Activated CD8-positive, alpha-beta T cell treated with anti-CD3 and anti-CD28 coated beads for 36 hours (primary cell): ENCODE results near the gene NFATC2IP. TPM values are rescaled to one million over a fixed set of nuclear protein-coding genes. Genes with fewer than 3 reads are reported as not detected.

ENCODE experiments used
- ATAC-seq: fragments of 200-7000 bp; cut with Tn5 transposase; one replicate; pipeline ENCODE4 v1.10.0; 2021; ENCODE audit warnings: mild to moderate bottlenecking, moderate library complexity
- CTCF ChIA-PET: fragments of 350-600 bp; sonication (Branson Sonifier 250); formaldehyde crosslinking; loops from one replicate; lab custom pipeline; 2021; ENCODE audit warnings: antibody characterized with exemption; lab: Charles Lee
- POLR2A ChIA-PET: fragments of 350-600 bp; sonication (Branson Sonifier 250); formaldehyde crosslinking; loops from one replicate; lab custom pipeline; 2021; ENCODE audit warnings: antibody characterized with exemption; lab: Charles Lee
- DNase-seq: peaks from one replicate; pipeline ENCODE4 v3.0.0-alpha.2; 2020
- H3K27ac Mint-ChIP-seq: one replicate; pipeline ENCODE4 v1.8.0; 2021; ENCODE audit warnings: mild to moderate bottlenecking, mixed read lengths
- H3K27me3 Mint-ChIP-seq: one replicate; pipeline ENCODE4 v1.8.0; 2021; ENCODE audit warnings: mixed read lengths
- H3K36me3 Mint-ChIP-seq: one replicate; pipeline ENCODE4 v1.8.0; 2021; ENCODE audit warnings: low read depth, mixed read lengths
- H3K4me1 Mint-ChIP-seq: one replicate; pipeline ENCODE4 v1.8.0; 2021; ENCODE audit warnings: low read depth, mixed read lengths
- H3K4me3 Mint-ChIP-seq: one replicate; pipeline ENCODE4 v1.8.0; 2021; ENCODE audit warnings: mild to moderate bottlenecking, moderate library complexity, mixed read lengths
- H3K9me3 Mint-ChIP-seq: one replicate; pipeline ENCODE4 v1.8.0; 2021; ENCODE audit warnings: mixed read lengths
- CTCF ChIP-seq: fragments of 200-600 bp; IDR thresholded peaks from one replicate; pipeline ENCODE4 v1.8.0; 2022; ENCODE audit warnings: antibody characterized with exemption, mild to moderate bottlenecking
- intact Hi-C: fragments of 100-400 bp; cut with micrococcal nuclease; formaldehyde crosslinking; loops from one replicate; pipeline ENCODE4 v1.10.0; 2022
- total RNA-seq, 2 experiments: library from RNA; stranded (reverse); gene quantifications; one replicate each; pipeline ENCODE4 v1.2.3, GENCODE V29; 2021

The NFATC2IP gene
- total RNA-seq, 2 experiments from 2014 or later: 63.8 to 71.8 TPM

- no peak for DNase-seq
- peak overlapping the region; percentile 94 for H3K4me3 Mint-ChIP-seq
- ChIA-PET CTCF (interaction anchor here (0.8 to 2.0 kb wide), 5 partner anchors 9 to 38 kb away, joined by 3 to 11 read pairs (median 4); partner anchors contain the start of gene SPNS1), POLR2A (interaction anchor here (0.8 to 12.0 kb wide), 10 partner anchors 12 to 164 kb away, joined by 3 to 97 read pairs (median 8); partner anchors contain the start of genes ATXN2L, NFATC2IP and SPNS1)
- H3K9me3 Mint-ChIP-seq: peaks cover 13% of the 10 kb centered on the region
- peaks cover 87% of the 10 kb centered on the region for H3K36me3 Mint-ChIP-seq
- peaks cover 57% of the 10 kb centered on the region for H3K4me1 Mint-ChIP-seq
- no peak for TF ChIP-seq CTCF
- peak overlapping the region; percentile 96 for H3K27ac Mint-ChIP-seq
- no peaks in the 10 kb centered on the region for H3K27me3 Mint-ChIP-seq
- no peak for ATAC-seq
- intact Hi-C loops: loop anchor here (5.0 kb wide), 1 partner anchor 41 kb away; no protein-coding TSS in a partner anchor
These were observed 35.8 kb downstream of the NFATC2IP start for GRCh38 chr16:28986492-28986891.

GRCh38 chr16:28987170-28987853 lies 36.6 kb downstream of the NFATC2IP start:
- Mint-ChIP-seq H3K4me1 (peaks cover 63% of the 10 kb centered on the region), H3K27ac (peak overlapping the region; percentile 96), H3K4me3 (peak overlapping the region; percentile 94), H3K36me3 (peaks cover 84% of the 10 kb centered on the region), H3K9me3 (peaks cover 8% of the 10 kb centered on the region), H3K27me3 (no peaks in the 10 kb centered on the region)
- DNase-seq (no peak), ATAC-seq (no peak)
- ChIA-PET CTCF (interaction anchor here (0.8 to 2.0 kb wide), 7 partner anchors 9 to 37 kb away, joined by 3 to 11 read pairs (median 4); partner anchors contain the start of gene SPNS1), POLR2A (interaction anchor here (1.5 to 12.0 kb wide), 10 partner anchors 12 to 164 kb away, joined by 4 to 97 read pairs (median 10); partner anchors contain the start of genes ATXN2L, NFATC2IP and SPNS1)
- intact Hi-C loops: loop anchor here (5.0 kb wide), 1 partner anchor 40 kb away; no protein-coding TSS in a partner anchor
- no peak for TF ChIP-seq CTCF

- Mint-ChIP-seq H3K27me3 (no peaks in the 10 kb centered on the region), H3K4me3 (peak overlapping the region; percentile 94), H3K9me3 (peaks cover 8% of the 10 kb centered on the region), H3K4me1 (peaks cover 54% of the 10 kb centered on the region), H3K36me3 (peaks cover 66% of the 10 kb centered on the region), H3K27ac (peak overlapping the region; percentile 96)
- no peak for DNase-seq
- intact Hi-C loops: loop anchor here (5.0 kb wide), 1 partner anchor 38 kb away; no protein-coding TSS in a partner anchor
- CTCF ChIA-PET: interaction anchor here (0.7 to 1.5 kb wide), 5 partner anchors 8 to 40 kb away, joined by 3 to 5 read pairs (median 4); no protein-coding TSS in a partner anchor
- POLR2A ChIA-PET: interaction anchor here (0.7 to 12.0 kb wide), 5 partner anchors 9 to 41 kb away, joined by 3 to 97 read pairs (median 25); partner anchors contain the start of gene SPNS1
- ATAC-seq: no peak
- TF ChIP-seq CTCF: no peak
These were observed 38.6 kb downstream of the NFATC2IP start for GRCh38 chr16:28989363-28989762.

- intact Hi-C loops: no loop called here
- Mint-ChIP-seq H3K4me3 (peak overlapping the region; percentile 94), H3K4me1 (peaks cover 52% of the 10 kb centered on the region), H3K36me3 (peaks cover 61% of the 10 kb centered on the region), H3K27ac (peak overlapping the region; percentile 96), H3K9me3 (peaks cover 8% of the 10 kb centered on the region), H3K27me3 (no peaks in the 10 kb centered on the region)
- no peak for TF ChIP-seq CTCF
- ATAC-seq (peak; percentile 78), DNase-seq (peak; percentile 87)
- POLR2A ChIA-PET: interaction anchor here (0.9 to 12.0 kb wide), 4 partner anchors 16 to 40 kb away, joined by 3 to 97 read pairs (median 52); partner anchors contain the start of gene SPNS1
- CTCF ChIA-PET: interaction anchor here (1.1 to 1.4 kb wide), 3 partner anchors 10 to 39 kb away, joined by 3 to 5 read pairs (median 4); no protein-coding TSS in a partner anchor
These were observed 39.8 kb downstream of the NFATC2IP start for GRCh38 chr16:28990375-28991040.
